ENCODE results near the gene LILRB1.
"Not testable (repeated sequence)": the region's sequence is repeated elsewhere in the genome, so short reads cannot be mapped to it uniquely, and the experiment has no call there.

Gene LILRB1

GRCh38 chr19:54624934-54625730, 5.2 kb upstream of the LILRB1 start:
- DNase-seq, result not testable (repeated sequence)

GRCh38 chr19:54626757-54627156, 3.5 kb upstream of the LILRB1 start:
- DNase-seq, result no peak

- DNase-seq, result not testable (repeated sequence)
Measured at GRCh38 chr19:54627912-54628311, 2.4 kb upstream of the LILRB1 start.

GRCh38 chr19:54630782-54631181, 498 bp downstream of the LILRB1 start:
- DNase-seq, result no peak

- not testable (repeated sequence) for DNase-seq
Measured at GRCh38 chr19:54631489-54632337, 1.4 kb downstream of the LILRB1 start.

GRCh38 chr19:54632517-54632916, 2.2 kb downstream of the LILRB1 start:
- DNase-seq, result not testable (repeated sequence)

- DNase-seq, result no peak
Measured at GRCh38 chr19:54633401-54633800, 3.1 kb downstream of the LILRB1 start.

- not testable (repeated sequence) for DNase-seq
Measured at GRCh38 chr19:54636081-54636480, 5.8 kb downstream of the LILRB1 start.

GRCh38 chr19:54638683-54639082, 8.4 kb downstream of the LILRB1 start:
- no peak for DNase-seq

GRCh38 chr19:54642953-54643352, 12.7 kb downstream of the LILRB1 start:
- not testable (repeated sequence) for DNase-seq

GRCh38 chr19:54643583-54643982, 13.3 kb downstream of the LILRB1 start:
- DNase-seq, result not testable (repeated sequence)

GRCh38 chr19:54644056-54644455, 13.8 kb downstream of the LILRB1 start:
- DNase-seq, result no peak

GRCh38 chr19:54646331-54646841, 16.1 kb downstream of the LILRB1 start:
- no peak for DNase-seq

- DNase-seq, result no peak
Measured at GRCh38 chr19:54648129-54648528, 17.8 kb downstream of the LILRB1 start.

GRCh38 chr19:54650108-54650655, 19.9 kb downstream of the LILRB1 start:
- no peak for DNase-seq

GRCh38 chr19:54653181-54653809, 23.0 kb downstream of the LILRB1 start:
- DNase-seq, result no peak

GRCh38 chr19:54654447-54655321, 24.4 kb downstream of the LILRB1 start:
- no peak for DNase-seq

- DNase-seq, result no peak
Measured at GRCh38 chr19:54659300-54659699, 29.0 kb downstream of the LILRB1 start.

- no peak for DNase-seq
Measured at GRCh38 chr19:54660306-54660705, 30.0 kb downstream of the LILRB1 start.

- DNase-seq, result no peak
Measured at GRCh38 chr19:54660964-54661363, 30.7 kb downstream of the LILRB1 start.

- DNase-seq, result no peak
Measured at GRCh38 chr19:54661846-54662481, 31.7 kb downstream of the LILRB1 start.
